Activated CD4-positive, alpha-beta memory T cell treated with anti-CD3 and anti-CD28 coated beads, Interleukin-2, amount 10 ng/mL, durations not matched to agents 7 days and 5 days (primary cell): ENCODE measurements around the gene VPS16. TPM values are rescaled to one million over a fixed set of nuclear protein-coding genes. Genes with fewer than 3 reads are reported as not detected.

Experiments
- CTCF ChIA-PET: fragments of 350-600 bp; sonication (Branson Sonifier 250); formaldehyde crosslinking; loops from one replicate; lab custom pipeline; 2021; ENCODE audit warnings: antibody characterized with exemption, inconsistent platforms; lab: Charles Lee
- POLR2A ChIA-PET: fragments of 350-600 bp; sonication (Branson Sonifier 250); formaldehyde crosslinking; loops from one replicate; lab custom pipeline; 2021; ENCODE audit warnings: antibody characterized with exemption; lab: Charles Lee
- DNase-seq: peaks from one replicate; pipeline ENCODE4 v3.0.0-alpha.2; 2020
- H3K27ac Mint-ChIP-seq: one replicate; pipeline ENCODE4 v1.8.0; 2021; ENCODE audit warnings: mild to moderate bottlenecking, mixed read lengths
- H3K27me3 Mint-ChIP-seq: one replicate; pipeline ENCODE4 v1.8.0; 2021; ENCODE audit warnings: mixed read lengths
- H3K36me3 Mint-ChIP-seq: one replicate; pipeline ENCODE4 v1.8.0; 2021; ENCODE audit warnings: low read depth, mixed read lengths
- H3K4me1 Mint-ChIP-seq: one replicate; pipeline ENCODE4 v1.8.0; 2021; ENCODE audit warnings: mixed read lengths
- H3K4me3 Mint-ChIP-seq: one replicate; pipeline ENCODE4 v1.8.0; 2021; ENCODE audit warnings: mild to moderate bottlenecking, mixed read lengths
- H3K9me3 Mint-ChIP-seq: one replicate; pipeline ENCODE4 v1.8.0; 2021; ENCODE audit warnings: mixed read lengths
- total RNA-seq, 2 experiments: library from RNA; stranded (reverse); gene quantifications; one replicate each; pipeline ENCODE4 v1.2.3, GENCODE V29; 2021

The VPS16 gene
- total RNA-seq, 2 experiments from 2014 or later: 49.7 to 53.0 TPM

DNA sequence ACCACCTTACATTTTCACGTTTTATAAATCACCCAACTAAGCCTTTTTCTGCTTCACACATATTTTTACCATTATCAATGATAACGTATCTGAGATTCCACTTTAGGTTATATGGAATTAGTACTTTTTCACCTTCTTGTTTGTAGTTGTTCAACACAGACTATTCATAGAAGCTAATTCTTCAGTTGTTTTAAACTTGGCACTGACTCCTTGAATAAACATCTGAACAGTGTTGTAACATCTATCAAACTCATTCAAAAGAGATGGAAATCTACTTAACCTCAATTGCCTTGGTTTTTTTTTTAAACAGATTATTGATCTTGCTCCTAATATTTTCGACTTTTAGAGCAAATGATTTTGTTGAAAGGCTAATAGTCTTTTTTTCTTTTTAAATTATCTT, 67.0 kb downstream of the VPS16 start:
- peaks cover 3% of the 10 kb centered on the region for H3K4me1 Mint-ChIP-seq

DNA sequence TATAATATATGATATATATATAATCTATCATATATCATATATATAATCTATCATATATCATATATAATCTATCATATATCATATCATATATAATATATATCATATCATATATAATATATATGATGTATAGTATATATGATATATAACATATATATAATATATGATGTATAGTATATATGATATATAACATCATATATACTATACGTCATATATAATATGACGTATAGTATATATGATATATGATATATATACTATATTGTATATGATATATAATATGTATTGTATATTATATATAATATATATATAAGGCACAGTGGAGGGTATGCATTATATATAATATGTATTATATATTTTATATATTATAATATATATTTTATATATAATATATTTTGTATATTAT, 69.4 kb downstream of the VPS16 start:
- ChIA-PET CTCF (no interaction called here), POLR2A (no interaction called here)
- H3K9me3 Mint-ChIP-seq: no peaks in the 10 kb centered on the region
- H3K36me3 Mint-ChIP-seq: peaks cover 4% of the 10 kb centered on the region
- H3K4me1 Mint-ChIP-seq: peaks cover 3% of the 10 kb centered on the region
- no peaks in the 10 kb centered on the region for H3K27me3 Mint-ChIP-seq
- H3K4me3 Mint-ChIP-seq: no peak overlapping the region
- H3K27ac Mint-ChIP-seq: no peak overlapping the region
- no peak for DNase-seq

More for the DNA sequence above, 67.0 kb downstream of the VPS16 start:
- DNase-seq: no peak
- Mint-ChIP-seq H3K27ac (no peak overlapping the region), H3K36me3 (peaks cover 15% of the 10 kb centered on the region), H3K4me3 (no peak overlapping the region), H3K9me3 (no peaks in the 10 kb centered on the region), H3K27me3 (no peaks in the 10 kb centered on the region)
- CTCF ChIA-PET: no interaction called here
- POLR2A ChIA-PET: no interaction called here

- H3K27ac Mint-ChIP-seq: no peak overlapping the region
- CTCF ChIA-PET: no interaction called here
- H3K27me3 Mint-ChIP-seq: no peaks in the 10 kb centered on the region
- no peak overlapping the region for H3K4me3 Mint-ChIP-seq
- no peaks in the 10 kb centered on the region for H3K9me3 Mint-ChIP-seq
- no peak for DNase-seq
- H3K36me3 Mint-ChIP-seq: peaks cover under 1% of the 10 kb centered on the region
- POLR2A ChIA-PET: interaction anchor here (1.0 kb wide), 1 partner anchor 245 kb away, joined by 3 read pairs; no protein-coding TSS in a partner anchor
- H3K4me1 Mint-ChIP-seq: peaks cover 3% of the 10 kb centered on the region
These were observed 70.7 kb downstream of the VPS16 start for GRCh38 chr20:2911200-2911599.

DNA sequence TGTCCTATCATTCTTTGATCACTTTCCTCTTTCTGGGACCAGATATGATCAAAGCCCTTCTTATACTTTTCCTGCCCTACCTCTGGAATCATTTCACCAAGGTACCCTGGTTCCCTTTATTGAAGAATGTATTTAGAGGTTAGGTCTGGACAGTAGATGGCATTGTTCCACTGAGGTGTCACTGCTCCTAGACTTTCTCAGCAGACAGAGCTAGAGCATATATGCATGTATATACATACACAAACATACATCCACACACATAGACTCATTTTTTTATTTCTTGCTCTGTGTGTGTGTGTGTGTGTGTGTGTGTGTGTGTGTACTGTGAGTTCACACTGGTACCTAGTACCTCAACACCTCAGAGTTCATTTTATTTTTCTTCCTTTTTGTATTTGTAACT, 73.6 kb downstream of the VPS16 start:
- H3K9me3 Mint-ChIP-seq: no peaks in the 10 kb centered on the region
- ChIA-PET CTCF (interaction anchor here (0.6 to 2.5 kb wide), 5 partner anchors 9 to 202 kb away, joined by 3 to 11 read pairs (median 3); partner anchors contain the start of gene MRPS26), POLR2A (no interaction called here)

More for the DNA sequence above, 73.6 kb downstream of the VPS16 start:
- H3K27me3 Mint-ChIP-seq: no peaks in the 10 kb centered on the region
- peaks cover 3% of the 10 kb centered on the region for H3K4me1 Mint-ChIP-seq
- H3K36me3 Mint-ChIP-seq: peaks cover 6% of the 10 kb centered on the region
- DNase-seq: no peak
- no peak overlapping the region for H3K27ac Mint-ChIP-seq
- H3K4me3 Mint-ChIP-seq: no peak overlapping the region

Other genes with a start within 250 kb of the VPS16 start
- gene NOP56, start 188.1 kb upstream of the VPS16 start, total RNA-seq: 100 to 1,000 TPM; 285 to 302 TPM
- 10 to 100 TPM; 78.8 to 82.2 TPM for gene IDH3B, start 176.5 kb upstream of the VPS16 start, total RNA-seq
- 1 to 10 TPM; 2.7 to 2.9 TPM for gene EBF4, start 148.0 kb upstream of the VPS16 start, total RNA-seq
- gene CPXM1, start 40.1 kb upstream of the VPS16 start, total RNA-seq: under 1 TPM; 0.20 to 0.33 TPM
- not detected for gene C20orf141, start 25.8 kb upstream of the VPS16 start, total RNA-seq
- not detected for gene TMEM239, start 24.4 kb upstream of the VPS16 start, total RNA-seq
- gene PCED1A, start 90 bp upstream of the VPS16 start, total RNA-seq: 10 to 100 TPM; 25.0 to 25.7 TPM
- gene PTPRA, start 32.7 kb downstream of the VPS16 start, total RNA-seq: 10 to 100 TPM; 66.9 to 71.5 TPM
- gene GNRH2, start 202.9 kb downstream of the VPS16 start, total RNA-seq: 1 to 10 TPM; 2.3 to 3.0 TPM
- 10 to 100 TPM; 33.7 to 35.3 TPM for gene MRPS26, start 205.3 kb downstream of the VPS16 start, total RNA-seq
- not detected for gene OXT, start 230.9 kb downstream of the VPS16 start, total RNA-seq
- gene AVP, start 244.0 kb downstream of the VPS16 start, total RNA-seq: not detected